Right cardiac atrium (tissue), 5 donors: ENCODE results near the gene AMN1. TPM values are rescaled to one million over a fixed set of nuclear protein-coding genes. Genes with fewer than 3 reads are reported as not detected.
"Not testable (repeated sequence)": the region's sequence is repeated elsewhere in the genome, so short reads cannot be mapped to it uniquely, and the experiment has no call there.

Experiments
- ATAC-seq, 2 donors: fragments of 200-7000 bp; cut with Tn5 transposase; one replicate each; pipeline versions ENCODE4 v1.8.0 to v1.9.1; 2020; ENCODE audit warnings: moderate library complexity in 2 of 2, mild to moderate bottlenecking in 1 of 2
- DNase-seq, 3 donors: peaks; one replicate each; pipeline ENCODE4 v3.0.0-alpha.2; 2020
- H3K27ac ChIP-seq: one replicate; pipeline ENCODE4 v1.5.1; 2013; ENCODE audit warnings: mild to moderate bottlenecking, low read length, control low read depth, moderate library complexity
- H3K27me3 ChIP-seq: one replicate; pipeline ENCODE4 v1.6.1; 2013; ENCODE audit not compliant: control insufficient read depth, insufficient read depth
- H3K4me1 ChIP-seq: one replicate; pipeline ENCODE4 v1.6.1; 2013; ENCODE audit warnings: low read length; ENCODE audit not compliant: control insufficient read depth, insufficient read depth
- H3K4me3 ChIP-seq: one replicate; pipeline ENCODE4 v1.5.1; 2013; ENCODE audit warnings: low read length, control low read depth
- H3K9me3 ChIP-seq: one replicate; pipeline ENCODE4 v1.6.1; 2013; ENCODE audit warnings: low read length; ENCODE audit not compliant: control insufficient read depth
- WGBS: extraction: QIAGEN DNeasy Blood & Tissue Kit; methylation state at CpG from one replicate; pipeline ENCODE4 v1.1.7; 2013; 5-methylcytosine and 5-hydroxymethylcytosine counted together
- intact Hi-C, 4 donors: fragments of 100-400 bp; cut with DNase I; formaldehyde crosslinking; loops; one replicate each; pipeline versions ENCODE4 v1.11.0 to v1.14.0; 2022 to 2023
- polyA plus RNA-seq: library from polyadenylated mRNA; stranded (reverse); fragments of 200-250 nt; gene quantifications from one replicate; pipeline ENCODE4 v1.2.3, GENCODE V29; 2013
- total RNA-seq, 4 donors: library from RNA; stranded (reverse); fragmentation: NEBNext Ultra II Directional; extraction: Animal tissue kit (Norgen Biotek cat#: 25700); gene quantifications; one replicate each; pipeline ENCODE4 v1.2.1, GENCODE V29; 2021
- donor health status: healthy with polysubstance abuse.
- donor health status: DM: no; HTN: yes; CAD: no.
- donor health status: DM: no; HTN: no; CAD: no.
- donor health status: DM: no; HTN: yes; CAD: no; lungs with severe emphysema.
- donor health status: DM: yes; HTN: yes; CAD: no.

The AMN1 gene
- total and polyA plus RNA-seq, 5 donors: 9.6 to 13.9 (median 11.0) TPM

- 54% methylated on average over 10 of the region's 10 CpGs for WGBS
Observed at GRCh38 chr12:31682136-31682962, 46.5 kb downstream of the AMN1 start.

GRCh38 chr12:31672521-31672920 is 56.3 kb downstream of the AMN1 start:
- H3K27me3 ChIP-seq: no peaks in the 10 kb centered on the region
- H3K27ac ChIP-seq: no peak overlapping the region
- 92% methylated on average over 4 of the region's 4 CpGs for WGBS
- H3K4me3 ChIP-seq: no peak overlapping the region
- intact Hi-C loops: no loop called here
- ATAC-seq (no peak), DNase-seq (no peak)
- H3K4me1 ChIP-seq: no peaks in the 10 kb centered on the region
- H3K9me3 ChIP-seq: peaks cover 2% of the 10 kb centered on the region

More at GRCh38 chr12:31682136-31682962, 46.5 kb downstream of the AMN1 start:
- Histone ChIP-seq H3K9me3 (peaks cover 2% of the 10 kb centered on the region), H3K4me1 (no peaks in the 10 kb centered on the region), H3K4me3 (no peak overlapping the region), H3K27ac (no peak overlapping the region), H3K27me3 (no peaks in the 10 kb centered on the region)
- DNase-seq (peak in 1 of 3 donors; percentile 28), ATAC-seq (peak; percentile 65 to 82)
- intact Hi-C loops: loop anchor here in 1 of 4 donors (10.0 kb wide), 1 partner anchor 632 kb away; no protein-coding TSS in a partner anchor

GRCh38 chr12:31669582-31669981 is 59.2 kb downstream of the AMN1 start:
- H3K27ac ChIP-seq, H3K4me3 ChIP-seq, H3K4me1 ChIP-seq, ATAC-seq, DNase-seq, intact Hi-C loops, H3K27me3 ChIP-seq, H3K9me3 ChIP-seq: not testable (repeated sequence)
- WGBS: 96% methylated on average over 2 of the region's 2 CpGs

- no peaks in the 10 kb centered on the region for H3K27me3 ChIP-seq
- H3K4me1 ChIP-seq: no peaks in the 10 kb centered on the region
- ATAC-seq (no peak), DNase-seq (no peak)
- no peak overlapping the region for H3K27ac ChIP-seq
- no peak overlapping the region for H3K4me3 ChIP-seq
- intact Hi-C loops: no loop called here
- H3K9me3 ChIP-seq: peaks cover 2% of the 10 kb centered on the region
Observed at GRCh38 chr12:31669020-31669419, 59.8 kb downstream of the AMN1 start.

- no peak for ATAC-seq
- DNase-seq: no peak
- Histone ChIP-seq H3K4me3 (no peak overlapping the region), H3K27me3 (no peaks in the 10 kb centered on the region), H3K4me1 (no peaks in the 10 kb centered on the region), H3K27ac (no peak overlapping the region), H3K9me3 (no peaks in the 10 kb centered on the region)
- intact Hi-C loops: no loop called here
- WGBS: 84% methylated on average over 6 of the region's 6 CpGs
Observed at GRCh38 chr12:31664038-31664437, 64.8 kb downstream of the AMN1 start.

GRCh38 chr12:31663576-31663975 is 65.2 kb downstream of the AMN1 start:
- Histone ChIP-seq H3K27ac (no peak overlapping the region), H3K4me1 (no peaks in the 10 kb centered on the region), H3K9me3 (no peaks in the 10 kb centered on the region), H3K27me3 (no peaks in the 10 kb centered on the region), H3K4me3 (no peak overlapping the region)
- WGBS: 85% methylated on average over 4 of the region's 4 CpGs
- DNase-seq (no peak), ATAC-seq (no peak)
- intact Hi-C loops: no loop called here

- 97% methylated on average over 6 of the region's 6 CpGs for WGBS
- Histone ChIP-seq H3K9me3 (no peaks in the 10 kb centered on the region), H3K4me3 (no peak overlapping the region), H3K4me1 (no peaks in the 10 kb centered on the region), H3K27ac (no peak overlapping the region), H3K27me3 (no peaks in the 10 kb centered on the region)
- intact Hi-C loops: no loop called here
- ATAC-seq (no peak), DNase-seq (no peak)
Observed at GRCh38 chr12:31662176-31662849, 66.5 kb downstream of the AMN1 start.

GRCh38 chr12:31659087-31659942 is 69.5 kb downstream of the AMN1 start, which contains the start of gene ETFBKMT:
Gene ETFBKMT, plus strand, starts transcription at chr12:31659688. Its CDS starts 2,266 bp downstream, at chr12:31661954.
- peak within 1 kb of the TSS; percentile 97 for H3K27ac ChIP-seq
- DNase-seq: peak; percentile 85 to 93 (median 93)
- no peaks in the 10 kb centered on the region for H3K27me3 ChIP-seq
- 6% methylated on average over 47 of the region's 47 CpGs for WGBS
- peak; percentile 96 for ATAC-seq
- H3K4me3 ChIP-seq: peak within 1 kb of the TSS; percentile 88
- intact Hi-C loops: loop anchor here in 2 of 4 donors (10.0 kb wide), 2 partner anchors 645 to 995 kb away; no protein-coding TSS in a partner anchor
- no peaks in the 10 kb centered on the region for H3K4me1 ChIP-seq
- H3K9me3 ChIP-seq: no peaks in the 10 kb centered on the region

- Histone ChIP-seq H3K27ac (peak overlapping the region; percentile 97), H3K27me3 (no peaks in the 10 kb centered on the region), H3K9me3 (no peaks in the 10 kb centered on the region), H3K4me3 (peak overlapping the region; percentile 88), H3K4me1 (no peaks in the 10 kb centered on the region)
- ATAC-seq (peak; percentile 8 to 28), DNase-seq (no peak)
- intact Hi-C loops: loop anchor here in 2 of 4 donors (10.0 kb wide), 2 partner anchors 646 to 996 kb away; no protein-coding TSS in a partner anchor
- WGBS: 18% methylated on average over 11 of the region's 11 CpGs
Observed at GRCh38 chr12:31658471-31659086, 70.2 kb downstream of the AMN1 start.

- H3K4me1 ChIP-seq: no peaks in the 10 kb centered on the region
- no peaks in the 10 kb centered on the region for H3K27me3 ChIP-seq
- DNase-seq (no peak), ATAC-seq (no peak)
- H3K27ac ChIP-seq: no peak overlapping the region
- H3K9me3 ChIP-seq: no peaks in the 10 kb centered on the region
- no peak overlapping the region for H3K4me3 ChIP-seq
- intact Hi-C loops: loop anchor here in 2 of 4 donors (10.0 kb wide), 2 partner anchors 649 to 999 kb away; no protein-coding TSS in a partner anchor
- WGBS: 79% methylated on average over 1 of the region's 1 CpG
Observed at GRCh38 chr12:31655792-31656191, 73.0 kb downstream of the AMN1 start.
